NT2/D1 (cell line): ENCODE results near the gene SMURF1.

Experiments used
- YY1 ChIP-seq: IDR thresholded peaks from 2 replicates; pipeline ENCODE4 v1.6.1; 2011; ENCODE audit not compliant: insufficient read length, insufficient read depth
- ZNF274 ChIP-seq: IDR thresholded peaks from 2 replicates; pipeline ENCODE4 v1.6.1; 2011; ENCODE audit warnings: mild to moderate bottlenecking, low read depth, low read length

- TF ChIP-seq ZNF274 (no peak), YY1 (no peak)
Measured at GRCh38 chr7:99092064-99092720, 51.7 kb downstream of the SMURF1 start.
